ENCODE measurements around the gene MYT1.

Gene MYT1

DNA sequence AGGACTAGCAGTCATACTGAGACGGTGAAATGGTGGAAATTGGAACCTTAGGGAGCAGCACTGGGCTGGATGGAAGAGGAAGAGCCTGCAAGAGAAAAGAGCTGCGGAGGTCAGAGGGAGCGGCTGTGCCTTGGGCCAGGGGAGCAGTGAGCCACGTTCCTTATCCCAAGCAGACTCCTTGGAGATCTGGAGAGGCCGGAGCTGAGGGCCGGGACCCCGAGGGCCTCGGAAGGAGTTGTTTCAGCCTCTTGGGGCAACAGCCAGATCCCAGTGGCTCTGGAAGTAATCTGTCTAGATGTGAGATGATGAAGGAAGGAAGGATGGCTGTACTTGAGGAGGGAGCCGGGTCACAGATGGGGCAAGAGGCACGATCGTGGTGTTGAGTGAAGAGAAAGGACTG, 107.4 kb downstream of the MYT1 start:
- H3K4me3 ChIP-seq (ENCODE audit: low read depth, low read length): no peak overlapping the region
- H3K36me3 ChIP-seq (ENCODE audit: control insufficient read depth, insufficient read depth, low read length): no peaks in the 10 kb centered on the region
- no peak overlapping the region for H2AFZ ChIP-seq
- no peak overlapping the region for H3K4me2 ChIP-seq (ENCODE audit: low read length)
- no peaks in the 10 kb centered on the region for H3K79me2 ChIP-seq
- H3K4me1 ChIP-seq: no peaks in the 10 kb centered on the region
- H3K9me3 ChIP-seq (ENCODE audit: control insufficient read depth, low read length): no peaks in the 10 kb centered on the region
- H3K27ac ChIP-seq: no peak overlapping the region
- no peaks in the 10 kb centered on the region for H3K27me3 ChIP-seq (ENCODE audit: control insufficient read depth, insufficient read depth, low read length)
- no peak for TF ChIP-seq CTCF (IDR thresholded peaks at IDR 0.05)
- H3K9ac ChIP-seq: no peak overlapping the region

GRCh38 chr20:64273109-64273508, 108.9 kb downstream of the MYT1 start:
- Histone ChIP-seq H3K9ac (no peak overlapping the region), H3K4me1 (no peaks in the 10 kb centered on the region), H3K36me3 (ENCODE audit: control insufficient read depth, insufficient read depth, low read length) (no peaks in the 10 kb centered on the region), H2AFZ (no peak overlapping the region), H3K27me3 (ENCODE audit: control insufficient read depth, insufficient read depth, low read length) (no peaks in the 10 kb centered on the region), H3K79me2 (no peaks in the 10 kb centered on the region), H3K9me3 (ENCODE audit: control insufficient read depth, low read length) (no peaks in the 10 kb centered on the region), H3K27ac (no peak overlapping the region), H3K4me3 (ENCODE audit: low read depth, low read length) (no peak overlapping the region), H3K4me2 (ENCODE audit: low read length) (no peak overlapping the region)
- TF ChIP-seq CTCF (IDR thresholded peaks at IDR 0.05): no peak

GRCh38 chr20:64276817-64277216, 112.6 kb downstream of the MYT1 start:
- Histone ChIP-seq H3K9me3 (ENCODE audit: control insufficient read depth, low read length) (no peaks in the 10 kb centered on the region), H3K27ac (no peak overlapping the region), H3K9ac (no peak overlapping the region), H3K4me3 (ENCODE audit: low read depth, low read length) (no peak overlapping the region), H3K79me2 (no peaks in the 10 kb centered on the region), H3K4me1 (no peaks in the 10 kb centered on the region), H3K4me2 (ENCODE audit: low read length) (no peak overlapping the region), H3K27me3 (ENCODE audit: control insufficient read depth, insufficient read depth, low read length) (no peaks in the 10 kb centered on the region), H3K36me3 (ENCODE audit: control insufficient read depth, insufficient read depth, low read length) (no peaks in the 10 kb centered on the region), H2AFZ (no peak overlapping the region)
- no peak for TF ChIP-seq CTCF (IDR thresholded peaks at IDR 0.05)

DNA sequence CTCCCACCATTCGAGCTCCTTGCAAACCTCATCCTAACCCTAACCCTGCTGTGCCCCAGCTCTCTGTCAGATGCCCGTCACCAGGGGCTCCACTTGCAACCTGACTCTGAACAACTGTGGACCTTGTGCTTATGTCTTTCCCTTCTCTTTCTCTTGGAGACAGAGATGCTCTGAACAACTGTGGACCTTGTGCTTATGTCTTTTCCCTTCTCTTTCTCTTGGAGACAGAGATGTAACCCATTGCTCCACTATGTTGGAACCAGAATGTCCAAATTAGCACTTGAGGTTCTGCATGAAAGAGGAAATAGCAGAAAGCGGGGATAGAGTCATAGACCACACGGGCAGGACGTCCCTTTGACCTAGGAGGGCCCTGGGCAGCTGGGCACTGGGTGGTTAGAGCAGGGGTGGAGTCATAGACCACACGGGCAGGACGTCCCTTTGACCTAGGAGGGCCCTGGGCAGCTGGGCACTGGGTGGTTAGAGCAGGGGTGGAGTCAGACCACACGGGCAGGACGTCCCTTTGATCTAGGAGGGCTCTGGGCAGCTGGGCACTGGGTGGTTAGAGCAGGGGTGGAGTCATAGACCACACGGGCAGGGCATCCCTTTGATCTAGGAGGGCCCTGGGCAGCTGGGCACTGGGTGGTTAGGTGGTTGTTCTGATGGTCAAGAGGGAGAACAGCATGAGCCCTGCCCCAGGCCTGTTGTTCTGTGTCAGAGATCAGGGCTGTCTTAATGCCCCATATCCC, 113.5 kb downstream of the MYT1 start:
- no peak overlapping the region for H3K27ac ChIP-seq
- H3K36me3 ChIP-seq (ENCODE audit: control insufficient read depth, insufficient read depth, low read length): no peaks in the 10 kb centered on the region
- H3K4me1 ChIP-seq: no peaks in the 10 kb centered on the region
- no peak for TF ChIP-seq CTCF (IDR thresholded peaks at IDR 0.05)
- H3K79me2 ChIP-seq: no peaks in the 10 kb centered on the region
- H3K4me3 ChIP-seq (ENCODE audit: low read depth, low read length): no peak overlapping the region
- no peak overlapping the region for H2AFZ ChIP-seq
- H3K9ac ChIP-seq: no peak overlapping the region
- no peaks in the 10 kb centered on the region for H3K27me3 ChIP-seq (ENCODE audit: control insufficient read depth, insufficient read depth, low read length)
- H3K4me2 ChIP-seq (ENCODE audit: low read length): no peak overlapping the region
- H3K9me3 ChIP-seq (ENCODE audit: control insufficient read depth, low read length): no peaks in the 10 kb centered on the region

DNA sequence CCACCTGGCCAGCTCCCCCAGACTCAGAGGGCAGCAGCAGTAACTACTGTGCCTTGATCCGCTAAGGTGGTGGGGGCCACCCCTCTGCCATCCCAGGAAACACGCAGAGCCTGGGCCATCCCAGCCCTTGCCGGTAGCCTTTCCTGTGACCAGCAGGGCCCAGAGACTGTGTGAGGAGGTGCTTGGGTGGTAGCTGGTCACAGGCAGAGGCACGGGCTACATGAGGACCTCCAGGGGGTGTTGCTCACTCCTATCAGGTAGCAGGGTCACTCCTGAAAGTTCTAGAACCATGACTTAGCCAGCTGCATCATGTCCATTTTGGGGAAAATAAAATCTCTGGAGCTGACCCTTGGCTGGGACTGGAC, 114.0 kb downstream of the MYT1 start:
- no peaks in the 10 kb centered on the region for H3K4me1 ChIP-seq
- H2AFZ ChIP-seq: no peak overlapping the region
- no peaks in the 10 kb centered on the region for H3K36me3 ChIP-seq (ENCODE audit: control insufficient read depth, insufficient read depth, low read length)
- no peak overlapping the region for H3K4me3 ChIP-seq (ENCODE audit: low read depth, low read length)
- no peaks in the 10 kb centered on the region for H3K27me3 ChIP-seq (ENCODE audit: control insufficient read depth, insufficient read depth, low read length)
- no peak overlapping the region for H3K9ac ChIP-seq
- H3K79me2 ChIP-seq: no peaks in the 10 kb centered on the region
- H3K4me2 ChIP-seq (ENCODE audit: low read length): no peak overlapping the region
- no peak for TF ChIP-seq CTCF (IDR thresholded peaks at IDR 0.05)
- H3K9me3 ChIP-seq (ENCODE audit: control insufficient read depth, low read length): no peaks in the 10 kb centered on the region
- H3K27ac ChIP-seq: no peak overlapping the region
